ENCODE measurements around the gene C10orf105.

C10orf105 gene

GRCh38 chr10:71697938-71698709 is 21.5 kb downstream of the C10orf105 start:
- no peak for TF ChIP-seq POLR2A (IDR thresholded peaks at IDR 0.05; ENCODE audit: low read depth, low read length)
- DNase-seq (ENCODE audit: insufficient read length, low spot score): no peak
- FAIRE-seq: no peak

- FAIRE-seq: no peak
Observed at GRCh38 chr10:71696628-71697326, 22.8 kb downstream of the C10orf105 start.

GRCh38 chr10:71695502-71696476 is 23.8 kb downstream of the C10orf105 start:
- no peak for TF ChIP-seq POLR2A (IDR thresholded peaks at IDR 0.05; ENCODE audit: low read depth, low read length)
- DNase-seq (ENCODE audit: insufficient read length, low spot score) (no peak), FAIRE-seq (no peak)

More at GRCh38 chr10:71696628-71697326, 22.8 kb downstream of the C10orf105 start:
- TF ChIP-seq POLR2A (IDR thresholded peaks at IDR 0.05; ENCODE audit: low read depth, low read length): no peak
- DNase-seq (ENCODE audit: insufficient read length, low spot score): peak; percentile 81

GRCh38 chr10:71694567-71694968 is 25.0 kb downstream of the C10orf105 start:
- FAIRE-seq: no peak
- TF ChIP-seq POLR2A (IDR thresholded peaks at IDR 0.05; ENCODE audit: low read depth, low read length): no peak

GRCh38 chr10:71694039-71694501 is 25.5 kb downstream of the C10orf105 start:
- no peak for FAIRE-seq
- no peak for TF ChIP-seq POLR2A (IDR thresholded peaks at IDR 0.05; ENCODE audit: low read depth, low read length)
- DNase-seq (ENCODE audit: insufficient read length, low spot score): no peak

More at GRCh38 chr10:71694567-71694968, 25.0 kb downstream of the C10orf105 start:
- DNase-seq (ENCODE audit: insufficient read length, low spot score): no peak

GRCh38 chr10:71693377-71693776 is 26.2 kb downstream of the C10orf105 start:
- TF ChIP-seq POLR2A (IDR thresholded peaks at IDR 0.05; ENCODE audit: low read depth, low read length): no peak
- DNase-seq (ENCODE audit: insufficient read length, low spot score) (no peak), FAIRE-seq (no peak)

- FAIRE-seq: no peak
- no peak for DNase-seq (ENCODE audit: insufficient read length, low spot score)
- no peak for TF ChIP-seq POLR2A (IDR thresholded peaks at IDR 0.05; ENCODE audit: low read depth, low read length)
Observed at GRCh38 chr10:71692598-71693306, 26.8 kb downstream of the C10orf105 start.

- no peak for FAIRE-seq
- DNase-seq (ENCODE audit: insufficient read length, low spot score): no peak
- TF ChIP-seq POLR2A (IDR thresholded peaks at IDR 0.05; ENCODE audit: low read depth, low read length): no peak
Observed at GRCh38 chr10:71691405-71691804, 28.2 kb downstream of the C10orf105 start.

- FAIRE-seq (no peak), DNase-seq (ENCODE audit: insufficient read length, low spot score) (no peak)
- TF ChIP-seq POLR2A (IDR thresholded peaks at IDR 0.05; ENCODE audit: low read depth, low read length): no peak
Observed at GRCh38 chr10:71690094-71690720, 29.4 kb downstream of the C10orf105 start.

- TF ChIP-seq POLR2A (IDR thresholded peaks at IDR 0.05; ENCODE audit: low read depth, low read length): no peak
- DNase-seq (ENCODE audit: insufficient read length, low spot score) (no peak), FAIRE-seq (no peak)
Observed at GRCh38 chr10:71688256-71688655, 31.3 kb downstream of the C10orf105 start.

GRCh38 chr10:71687480-71687879 is 32.1 kb downstream of the C10orf105 start:
- FAIRE-seq: no peak
- DNase-seq (ENCODE audit: insufficient read length, low spot score): no peak
- TF ChIP-seq POLR2A (IDR thresholded peaks at IDR 0.05; ENCODE audit: low read depth, low read length): no peak

- TF ChIP-seq POLR2A (IDR thresholded peaks at IDR 0.05; ENCODE audit: low read depth, low read length): no peak
- FAIRE-seq: no peak
- no peak for DNase-seq (ENCODE audit: insufficient read length, low spot score)
Observed at GRCh38 chr10:71687077-71687476, 32.5 kb downstream of the C10orf105 start.

Data from H54 (cell line).